H9 (cell line): Measurements from ENCODE around the gene INPP5A. TPM values are rescaled to one million over a fixed set of nuclear protein-coding genes. Genes with fewer than 3 reads are reported as not detected.

Experiments used
- DNase-seq: peaks from one replicate; pipeline ENCODE4 v3.0.0-alpha.2; 2017
- H2AFZ ChIP-seq: one replicate; pipeline ENCODE4 v1.6.1; 2013; ENCODE audit warnings: mild to moderate bottlenecking, low read length, control low read depth, moderate library complexity
- H2AK5ac ChIP-seq: 2 replicates; pipeline ENCODE4 v1.6.1; 2013; ENCODE audit warnings: low read length, control low read depth, mixed read lengths; ENCODE audit not compliant: insufficient read length
- H2BK120ac ChIP-seq: one replicate; pipeline ENCODE4 v1.6.1; 2013; ENCODE audit warnings: low read depth, mild to moderate bottlenecking, low read length, control low read depth, inconsistent platforms; ENCODE audit not compliant: poor library complexity, severe bottlenecking
- H2BK12ac ChIP-seq: 2 replicates; pipeline ENCODE4 v1.6.1; 2013; ENCODE audit warnings: low read length, control low read depth, mixed read lengths, low read depth; ENCODE audit not compliant: insufficient read length
- H2BK15ac ChIP-seq: 2 replicates; pipeline ENCODE4 v1.6.1; 2013; ENCODE audit warnings: low read depth, low read length, control low read depth
- H2BK20ac ChIP-seq: one replicate; pipeline ENCODE4 v1.6.1; 2013; ENCODE audit warnings: low read depth, mild to moderate bottlenecking, low read length, control low read depth, inconsistent platforms; ENCODE audit not compliant: poor library complexity, severe bottlenecking
- H2BK5ac ChIP-seq: 2 replicates; pipeline ENCODE4 v1.6.1; 2013; ENCODE audit warnings: low read length, control low read depth, mixed read lengths; ENCODE audit not compliant: insufficient read length
- H3K14ac ChIP-seq: 2 replicates; pipeline ENCODE4 v1.6.1; 2013; ENCODE audit warnings: low read length, control low read depth; ENCODE audit not compliant: insufficient read depth
- H3K18ac ChIP-seq: 2 replicates; pipeline ENCODE4 v1.6.1; 2013; ENCODE audit warnings: low read depth, mild to moderate bottlenecking, mixed read lengths, low read length, control low read depth; ENCODE audit not compliant: insufficient read length
- H3K23ac ChIP-seq: 2 replicates; pipeline ENCODE4 v1.6.1; 2013; ENCODE audit warnings: low read length, control low read depth, mixed read lengths, low read depth; ENCODE audit not compliant: insufficient read length
- H3K23me2 ChIP-seq: 2 replicates; pipeline ENCODE4 v1.6.1; 2013; ENCODE audit warnings: low read depth, mild to moderate bottlenecking, mixed read lengths, low read length, control low read depth; ENCODE audit not compliant: insufficient read length, poor library complexity, severe bottlenecking
- H3K27ac ChIP-seq: 2 replicates; pipeline ENCODE4 v1.5.1; 2013; ENCODE audit warnings: low read length, control low read depth, mixed read lengths, low read depth; ENCODE audit not compliant: insufficient read length
- H3K27me3 ChIP-seq: 2 replicates; pipeline ENCODE4 v1.6.1; 2013; ENCODE audit warnings: low read length, control low read depth, inconsistent platforms; ENCODE audit not compliant: insufficient read depth
- H3K4ac ChIP-seq: 2 replicates; pipeline ENCODE4 v1.6.1; 2013; ENCODE audit warnings: low read depth, mild to moderate bottlenecking, control low read depth, inconsistent platforms, low read length, moderate library complexity
- H3K4me1 ChIP-seq: 2 replicates; pipeline ENCODE4 v1.6.1; 2013; ENCODE audit warnings: low read length, control low read depth, inconsistent platforms; ENCODE audit not compliant: insufficient read depth
- H3K4me2 ChIP-seq: 2 replicates; pipeline ENCODE4 v1.6.1; 2013; ENCODE audit warnings: low read length, control low read depth, mixed read lengths; ENCODE audit not compliant: insufficient read length, insufficient read depth
- H3K56ac ChIP-seq: 2 replicates; pipeline ENCODE4 v1.6.1; 2013; ENCODE audit warnings: low read depth, mild to moderate bottlenecking, mixed read lengths, low read length, control low read depth; ENCODE audit not compliant: insufficient read length
- H3K79me1 ChIP-seq: 2 replicates; pipeline ENCODE4 v1.6.1; 2013; ENCODE audit warnings: low read depth, mild to moderate bottlenecking, moderate library complexity, low read length, control low read depth, inconsistent platforms; ENCODE audit not compliant: insufficient read depth, poor library complexity, severe bottlenecking
- H3K79me2 ChIP-seq: 2 replicates; pipeline ENCODE4 v1.6.1; 2013; ENCODE audit warnings: low read length, control low read depth, inconsistent platforms; ENCODE audit not compliant: insufficient read depth
- H3K9ac ChIP-seq: 2 replicates; pipeline ENCODE4 v1.6.1; 2013; ENCODE audit warnings: low read length, control low read depth, mixed read lengths; ENCODE audit not compliant: insufficient read length; ENCODE audit errors: extremely low read depth
- H3K9me3 ChIP-seq: one replicate; pipeline ENCODE4 v1.6.1; 2013; ENCODE audit warnings: low read depth, low read length, inconsistent platforms; ENCODE audit not compliant: control insufficient read depth
- H3T11ph ChIP-seq: one replicate; pipeline ENCODE4 v1.6.1; 2013; ENCODE audit warnings: mild to moderate bottlenecking, low read length, control low read depth, inconsistent platforms
- H4K20me1 ChIP-seq: one replicate; pipeline ENCODE4 v1.6.1; 2013; ENCODE audit not compliant: control insufficient read depth, insufficient read length, insufficient read depth
- H4K5ac ChIP-seq: 2 replicates; pipeline ENCODE4 v1.6.1; 2013; ENCODE audit warnings: low read depth, mild to moderate bottlenecking, mixed read lengths, low read length, control low read depth; ENCODE audit not compliant: insufficient read length
- H4K8ac ChIP-seq: replicated peaks from 2 replicates; pipeline ENCODE4 v1.6.1; 2013; ENCODE audit warnings: low read length, control low read depth, mixed read lengths, low read depth; ENCODE audit not compliant: insufficient read length
- H4K91ac ChIP-seq: 2 replicates; pipeline ENCODE4 v1.6.1; 2013; ENCODE audit warnings: low read depth, mild to moderate bottlenecking, moderate library complexity, mixed read lengths, low read length, control low read depth; ENCODE audit not compliant: insufficient read length
- H3K27ac Mint-ChIP-seq, 3 experiments: 2 replicates in 2 of 3; 3 replicates in 1 of 3; pipeline ENCODE4 v1.8.0; 2020 to 2021; ENCODE audit warnings: mixed read lengths in 3 of 3, mild to moderate bottlenecking in 1 of 3, moderate library complexity in 1 of 3
- H3K27me3 Mint-ChIP-seq: 2 replicates; pipeline ENCODE4 v1.8.0; 2021; ENCODE audit warnings: low read depth, mild to moderate bottlenecking, moderate library complexity, mixed read lengths
- H3K36me3 Mint-ChIP-seq, 3 experiments: 2 replicates in 2 of 3; 3 replicates in 1 of 3; pipeline ENCODE4 v1.8.0; 2020 to 2021; ENCODE audit warnings: low read depth in 3 of 3, mixed read lengths in 3 of 3; ENCODE audit not compliant: insufficient read depth in 1 of 3
- H3K4me1 Mint-ChIP-seq, 2 experiments: 2 replicates each; pipeline ENCODE4 v1.8.0; 2020; ENCODE audit warnings: mixed read lengths in 2 of 2
- H3K4me3 Mint-ChIP-seq, 2 experiments: 2 replicates in 1 of 2; 3 replicates in 1 of 2; pipeline ENCODE4 v1.8.0; 2020 to 2021; ENCODE audit warnings: mild to moderate bottlenecking in 2 of 2, mixed read lengths in 2 of 2, moderate library complexity in 1 of 2
- H3K9me3 Mint-ChIP-seq, 2 experiments: 2 replicates in 1 of 2; 3 replicates in 1 of 2; pipeline ENCODE4 v1.8.0; 2020; ENCODE audit warnings: mild to moderate bottlenecking in 2 of 2, mixed read lengths in 2 of 2, moderate library complexity in 1 of 2
- CTCF ChIP-seq: fragments of 200-600 bp; sonication (generic); conservative IDR thresholded peaks from 3 replicates; pipeline ENCODE4 v1.8.0; 2021; ENCODE audit warnings: antibody characterized with exemption, mild to moderate bottlenecking
- WGBS: extraction: QIAGEN DNeasy Blood & Tissue Kit; methylation state at CpG from one replicate; pipeline ENCODE4 v1.1.7; 2013; ENCODE audit warnings: missing lambda C conversion rate, low lambda C conversion rate, mixed read lengths; ENCODE audit not compliant: insufficient read length; ENCODE audit errors: extremely low coverage; 5-methylcytosine and 5-hydroxymethylcytosine counted together
- total RNA-seq: library from RNA; stranded (reverse); gene quantifications from 2 replicates; pipeline ENCODE4 v1.2.1, GENCODE V29; 2021

INPP5A gene
- total RNA-seq, 1 experiment from 2014 or later, result 17.7 TPM

DNA sequence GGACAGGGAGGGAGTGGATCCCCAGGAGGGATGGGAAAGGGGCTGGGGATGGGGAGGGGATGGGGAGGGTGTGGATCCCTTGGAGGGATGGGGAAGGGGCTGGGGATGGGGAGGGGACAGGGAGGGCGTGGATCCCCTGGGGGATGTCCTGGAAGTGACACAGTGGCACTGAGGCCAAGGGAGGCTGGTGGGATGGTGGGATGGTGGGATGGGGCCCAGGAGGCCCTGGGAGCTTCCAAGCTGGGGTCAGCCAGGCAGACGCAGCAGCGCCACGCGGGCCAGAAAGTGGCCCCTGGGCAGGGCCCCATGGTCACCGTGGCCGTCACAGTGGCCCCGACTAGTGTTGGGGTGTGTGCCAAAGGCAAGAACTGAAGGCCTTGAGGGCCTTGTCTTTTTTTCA is 67.8 kb downstream of the INPP5A start:
- Histone ChIP-seq H2BK120ac (no peak overlapping the region), H3T11ph (no peak overlapping the region), H3K4me2 (no peak overlapping the region), H3K4ac (no peak overlapping the region), H4K5ac (no peak overlapping the region), H4K20me1 (no peaks in the 10 kb centered on the region), H2BK15ac (no peak overlapping the region), H3K23ac (no peak overlapping the region), H3K79me1 (no peaks in the 10 kb centered on the region), H3K18ac (no peak overlapping the region), H2AK5ac (no peak overlapping the region), H4K91ac (no peak overlapping the region), H3K4me1 (no peaks in the 10 kb centered on the region), H2BK12ac (no peak overlapping the region), H3K23me2 (no peaks in the 10 kb centered on the region), H4K8ac (no peak overlapping the region), H3K56ac (no peak overlapping the region), H3K27me3 (no peaks in the 10 kb centered on the region), H2BK20ac (no peak overlapping the region), H3K79me2 (no peaks in the 10 kb centered on the region), H3K9ac (no peak overlapping the region), H3K9me3 (no peaks in the 10 kb centered on the region), H2AFZ (no peak overlapping the region), H3K27ac (no peak overlapping the region), H3K14ac (no peak overlapping the region), H2BK5ac (no peak overlapping the region)
- peaks cover 34% of the 10 kb centered on the region for H3K27me3 Mint-ChIP-seq
- H3K4me3 Mint-ChIP-seq, result no peak overlapping the region
- H3K27ac Mint-ChIP-seq, result no peak overlapping the region
- H3K9me3 Mint-ChIP-seq, result peaks cover 26 to 35% of the 10 kb centered on the region in 2 experiments
- H3K4me1 Mint-ChIP-seq, result peaks cover 5 to 6% of the 10 kb centered on the region in 2 experiments; a peak in 2 of 4 replicates
- H3K36me3 Mint-ChIP-seq, result peaks cover 5 to 26% (median 15%) of the 10 kb centered on the region in 3 experiments; a peak in 6 of 7 replicates
- WGBS, result no CpG with 5 or more reads among the region's 8 CpGs
- no peak for DNase-seq
- TF ChIP-seq CTCF, result no peak
